GM13977 (cell line): ENCODE measurements around the gene CASZ1.

ENCODE experiments used
- DNase-seq: peaks from one replicate; pipeline ENCODE4 v3.0.0; 2012; ENCODE audit warnings: low spot score
- in situ Hi-C: fragments of 300-500 bp; cut with MboI; formaldehyde crosslinking; loops from one replicate; pipeline ENCODE4 v1.12.0; 2022; ENCODE audit warnings: low sequenced_read_pairs, low pct_unique_long_range_greater_than_20kb, mixed read lengths, inconsistent platforms; ENCODE audit not compliant: unreplicated experiment
- TF ChIP-seq, protein P1 (sequence below): IDR thresholded peaks from 2 replicates; pipeline ENCODE4 v1.5.1; 2012; ENCODE audit warnings: mild to moderate bottlenecking, control low read depth; ENCODE audit not compliant: insufficient read depth; ENCODE audit errors: extremely low read depth, missing control alignments

The CASZ1 gene

DNA sequence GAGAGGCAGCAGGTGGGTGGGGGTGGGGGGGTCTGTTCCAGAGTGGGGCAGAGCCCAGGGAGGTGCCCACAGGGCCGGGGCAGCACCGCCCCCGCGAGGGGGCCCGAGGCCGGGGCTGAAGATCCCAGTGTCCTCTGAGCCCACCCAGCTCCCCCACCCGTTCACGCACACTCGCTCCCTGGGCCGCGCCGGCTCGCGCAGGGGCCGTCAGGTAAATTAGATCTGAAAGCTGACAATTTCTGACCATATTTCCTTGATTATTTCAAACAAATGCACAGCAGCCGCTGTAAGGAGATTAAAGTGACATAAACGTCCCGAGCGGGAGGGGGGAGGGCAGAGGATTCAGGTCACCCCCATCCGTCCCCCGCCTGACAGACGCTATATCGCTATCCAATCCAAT, 118.0 kb downstream of the CASZ1 start:
- DNase-seq = no peak
- in situ Hi-C loops = no loop called here

DNA sequence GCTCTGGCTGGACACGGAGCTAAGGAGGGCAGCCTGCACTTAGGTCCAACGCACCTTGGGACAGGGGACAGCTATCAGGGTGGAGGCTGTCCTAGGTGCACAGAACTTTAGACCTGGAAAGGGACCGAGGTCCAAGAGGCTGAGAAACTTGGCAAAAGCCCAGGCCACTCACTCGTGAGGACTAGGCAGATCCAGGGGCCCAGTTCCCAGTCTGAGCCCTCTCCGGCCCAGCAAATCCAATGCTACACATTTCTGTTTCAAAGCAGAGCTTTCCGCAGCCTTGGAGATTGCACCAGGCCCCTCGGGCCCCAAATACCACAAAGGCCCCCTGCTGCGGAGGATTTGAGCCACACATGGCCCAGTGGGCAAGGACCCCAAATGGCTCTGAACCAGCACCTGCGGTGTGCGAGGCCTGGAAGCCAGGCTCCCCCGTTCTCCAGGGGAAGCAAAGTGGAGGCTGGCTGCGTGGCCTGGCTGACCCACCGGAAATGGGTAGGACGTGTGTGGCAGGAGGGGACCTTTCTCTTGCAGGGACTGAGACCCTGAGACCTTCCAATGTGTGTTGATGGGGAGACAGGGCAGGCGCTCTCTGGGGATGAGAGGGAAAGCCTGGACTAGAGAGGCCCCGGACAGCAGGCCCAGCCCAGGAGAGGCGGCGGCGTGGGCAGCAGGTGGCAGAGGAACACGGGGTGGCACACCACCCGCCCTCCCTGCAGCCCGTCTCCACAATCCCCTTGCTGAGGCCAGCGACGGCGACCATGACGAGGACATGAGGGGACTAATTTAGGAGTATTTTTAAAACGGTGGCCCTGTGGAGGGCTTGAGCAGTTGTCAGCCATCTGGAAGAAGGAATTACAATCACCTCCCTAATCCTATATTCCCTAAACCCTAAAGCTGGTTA, 118.7 kb downstream of the CASZ1 start:
- TF ChIP-seq, protein P1, sequence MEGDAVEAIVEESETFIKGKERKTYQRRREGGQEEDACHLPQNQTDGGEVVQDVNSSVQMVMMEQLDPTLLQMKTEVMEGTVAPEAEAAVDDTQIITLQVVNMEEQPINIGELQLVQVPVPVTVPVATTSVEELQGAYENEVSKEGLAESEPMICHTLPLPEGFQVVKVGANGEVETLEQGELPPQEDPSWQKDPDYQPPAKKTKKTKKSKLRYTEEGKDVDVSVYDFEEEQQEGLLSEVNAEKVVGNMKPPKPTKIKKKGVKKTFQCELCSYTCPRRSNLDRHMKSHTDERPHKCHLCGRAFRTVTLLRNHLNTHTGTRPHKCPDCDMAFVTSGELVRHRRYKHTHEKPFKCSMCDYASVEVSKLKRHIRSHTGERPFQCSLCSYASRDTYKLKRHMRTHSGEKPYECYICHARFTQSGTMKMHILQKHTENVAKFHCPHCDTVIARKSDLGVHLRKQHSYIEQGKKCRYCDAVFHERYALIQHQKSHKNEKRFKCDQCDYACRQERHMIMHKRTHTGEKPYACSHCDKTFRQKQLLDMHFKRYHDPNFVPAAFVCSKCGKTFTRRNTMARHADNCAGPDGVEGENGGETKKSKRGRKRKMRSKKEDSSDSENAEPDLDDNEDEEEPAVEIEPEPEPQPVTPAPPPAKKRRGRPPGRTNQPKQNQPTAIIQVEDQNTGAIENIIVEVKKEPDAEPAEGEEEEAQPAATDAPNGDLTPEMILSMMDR = no peak
- in situ Hi-C loops = no loop called here
- no peak for DNase-seq

More for the DNA sequence above, 118.0 kb downstream of the CASZ1 start:
- TF ChIP-seq, protein P1 = no peak

DNA sequence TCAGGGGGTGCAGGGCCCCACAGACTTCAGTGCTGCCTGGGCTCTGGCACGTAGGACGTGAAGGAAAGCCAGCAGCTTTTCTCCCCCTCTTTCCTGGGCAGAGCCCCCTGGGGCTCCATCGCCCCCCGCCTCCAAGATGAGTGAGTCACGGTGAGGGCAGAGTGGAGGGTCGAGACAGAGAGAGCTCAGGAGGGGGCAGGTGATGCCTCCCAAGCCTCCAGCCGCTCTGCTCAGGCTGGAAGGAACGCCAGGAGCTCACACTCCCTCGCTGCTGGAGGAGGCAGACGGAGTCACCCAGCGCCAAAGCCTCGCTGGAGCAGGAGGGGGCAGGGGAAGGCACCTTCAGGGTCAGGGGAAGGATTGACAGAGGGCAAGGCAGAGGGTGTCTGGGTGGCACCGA, 119.5 kb downstream of the CASZ1 start:
- DNase-seq = no peak
- in situ Hi-C loops = no loop called here
- TF ChIP-seq, protein P1 = no peak

DNA sequence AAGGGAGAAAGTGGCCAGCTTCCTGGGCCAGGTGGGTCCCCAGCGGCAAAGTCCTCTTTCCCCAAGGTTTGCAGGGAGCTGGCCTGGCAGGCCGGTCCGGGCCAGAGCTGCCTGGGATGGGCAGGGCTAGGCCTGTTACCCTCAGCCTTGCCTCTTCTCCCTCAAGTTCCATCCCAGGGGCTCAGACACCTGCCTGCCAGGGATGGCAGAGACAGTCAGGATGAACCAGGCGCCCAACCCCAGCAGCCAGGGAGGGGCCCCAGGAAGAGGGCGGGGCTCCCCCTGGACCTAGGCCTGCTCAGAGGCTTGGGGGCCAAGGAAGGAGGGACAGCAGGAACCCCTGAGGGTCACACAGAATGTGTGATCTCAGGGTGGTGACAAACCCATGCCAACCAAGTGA, 120.6 kb downstream of the CASZ1 start:
- DNase-seq = no peak

DNA sequence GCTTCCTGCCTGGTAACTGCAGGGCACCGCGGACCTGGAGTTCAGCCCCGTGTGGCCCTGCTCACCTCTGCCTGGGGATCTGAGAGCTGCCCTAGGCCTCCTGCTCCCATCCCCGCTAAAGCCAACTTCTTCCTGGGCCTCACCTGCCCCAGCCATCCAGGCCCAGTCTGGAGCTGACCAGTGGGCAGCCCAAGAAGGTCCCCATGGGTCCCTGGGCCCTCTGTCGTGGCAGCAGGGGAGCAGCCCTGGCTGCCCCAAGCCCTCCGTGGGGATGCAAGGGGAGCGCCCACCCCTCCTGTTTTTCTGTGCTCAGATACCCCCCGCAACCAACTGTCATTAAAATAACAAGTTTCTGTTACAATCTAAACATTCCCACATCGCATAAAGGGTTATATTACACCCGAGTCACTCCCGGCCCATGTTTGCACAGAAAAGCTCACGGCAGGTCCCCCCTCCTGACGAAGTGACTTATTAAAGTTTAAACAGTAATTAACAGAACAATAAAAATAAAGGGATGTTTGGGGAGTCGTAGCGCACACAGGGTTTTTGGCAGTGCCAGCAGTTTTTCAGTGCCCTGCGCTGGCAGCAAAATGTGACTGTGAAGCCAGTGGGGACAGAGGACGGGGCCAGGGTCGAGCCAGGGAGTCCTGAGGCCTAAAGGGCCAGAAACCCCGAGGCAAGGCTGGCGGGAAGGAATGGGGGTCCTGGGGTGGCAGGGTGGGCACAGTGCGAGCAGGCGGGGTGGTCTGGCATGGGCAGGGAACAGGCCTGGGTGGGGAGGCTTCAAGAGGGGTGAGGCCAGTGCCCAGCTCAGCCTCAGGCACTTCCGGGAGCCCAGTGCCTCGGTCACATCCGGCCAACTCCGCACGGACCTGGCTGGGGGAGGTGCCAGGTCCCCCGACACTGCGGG, 121.5 kb downstream of the CASZ1 start:
- TF ChIP-seq, protein P1 = no peak
- no peak for DNase-seq
- in situ Hi-C loops = no loop called here

More for the DNA sequence above, 120.6 kb downstream of the CASZ1 start:
- TF ChIP-seq, protein P1 = no peak
- in situ Hi-C loops = no loop called here

DNA sequence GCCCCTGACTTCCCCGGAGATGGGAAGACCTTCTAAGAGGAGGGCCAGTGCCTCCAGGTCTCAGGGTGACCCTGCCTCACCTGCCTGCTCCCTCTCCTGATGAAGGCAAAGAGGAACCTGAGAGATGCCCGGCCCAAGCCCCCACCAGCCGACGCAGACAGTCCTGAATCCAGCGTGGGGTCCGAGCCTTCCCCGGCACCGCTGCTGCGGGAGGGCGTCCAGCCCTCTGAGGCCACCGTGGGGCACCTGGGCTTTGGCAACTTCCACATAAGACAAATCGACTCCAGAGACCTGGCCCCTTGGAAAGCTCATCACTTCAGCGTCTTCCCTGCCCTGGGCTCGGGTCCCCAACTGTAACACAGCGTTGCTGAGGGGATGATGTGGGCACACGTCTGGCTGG, 122.2 kb downstream of the CASZ1 start:
- TF ChIP-seq, protein P1 = no peak
- in situ Hi-C loops = no loop called here
- no peak for DNase-seq
